SU-DHL-6 (cell line): Measurements from ENCODE around the gene CHURC1.

Experiments used
- CTCF ChIP-seq: fragments of 200-600 bp; sonication (generic); IDR thresholded peaks from one replicate; pipeline ENCODE4 v1.5.1; 2017; ENCODE audit warnings: antibody characterized with exemption, mild to moderate bottlenecking, low read length, moderate library complexity; ENCODE audit not compliant: insufficient read depth, poor library complexity, severe bottlenecking
- EZH2phosphoT487 ChIP-seq: fragments of 200-600 bp; sonication (generic), shearing (Covaris generic); conservative IDR thresholded peaks from 2 replicates; pipeline ENCODE4 v1.6.1; 2018; ENCODE audit warnings: mild to moderate bottlenecking, antibody characterized with exemption, low read length, moderate library complexity, mixed read lengths

DNA sequence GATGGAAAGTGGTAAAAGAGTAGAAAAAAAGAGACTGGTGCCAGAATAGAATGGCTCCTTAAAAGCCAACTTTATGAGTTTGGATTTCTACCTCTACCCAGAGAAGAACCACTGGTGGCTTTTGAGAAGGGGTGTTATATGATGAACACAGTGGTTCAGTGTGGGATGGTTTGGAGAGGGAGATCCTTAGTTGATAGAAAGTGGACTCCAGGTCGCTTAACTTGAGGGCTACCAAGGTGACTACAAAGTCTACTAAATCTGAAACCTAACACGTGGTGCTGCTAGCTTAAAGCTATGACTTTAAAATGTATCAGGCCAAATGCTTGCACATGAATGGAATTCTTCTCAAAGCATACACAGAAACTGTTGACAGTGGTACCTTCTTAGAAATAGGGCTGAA is 42.9 kb upstream of the CHURC1 start:
- TF ChIP-seq CTCF (no peak), EZH2phosphoT487 (no peak)
